GM19099 (cell line): ENCODE data around the gene METAP1.

Source experiments
- POLR2A ChIP-seq: IDR thresholded peaks from 3 replicates; pipeline ENCODE4 v1.6.1; 2011; ENCODE audit warnings: low read depth; ENCODE audit not compliant: insufficient read length; ENCODE audit errors: extremely low read depth

The METAP1 gene

GRCh38 chr4:98995183-98996055, at the start of gene METAP1:
Gene METAP1 (plus strand): TSS chr4:98995721. CDS start chr4:98995754, 33 bp downstream.
- peak; percentile 91 for TF ChIP-seq POLR2A

GRCh38 chr4:98946359-98946758, 49.2 kb upstream of the METAP1 start:
- TF ChIP-seq POLR2A, result no peak

- TF ChIP-seq POLR2A, result no peak
Observed at GRCh38 chr4:98950925-98951324, 44.6 kb upstream of the METAP1 start.

GRCh38 chr4:98951710-98952109, 43.8 kb upstream of the METAP1 start:
- no peak for TF ChIP-seq POLR2A

- TF ChIP-seq POLR2A, result no peak
Observed at GRCh38 chr4:98955229-98955628, 40.3 kb upstream of the METAP1 start.

- TF ChIP-seq POLR2A, result no peak
Observed at GRCh38 chr4:98958065-98958464, 37.5 kb upstream of the METAP1 start.

- no peak for TF ChIP-seq POLR2A
Observed at GRCh38 chr4:98959411-98959810, 36.1 kb upstream of the METAP1 start.

- no peak for TF ChIP-seq POLR2A
Observed at GRCh38 chr4:98961770-98962169, 33.8 kb upstream of the METAP1 start.

- no peak for TF ChIP-seq POLR2A
Observed at GRCh38 chr4:98963538-98964433, 31.7 kb upstream of the METAP1 start.

- no peak for TF ChIP-seq POLR2A
Observed at GRCh38 chr4:98966926-98967325, 28.6 kb upstream of the METAP1 start.

GRCh38 chr4:98967786-98968329, 27.7 kb upstream of the METAP1 start:
- no peak for TF ChIP-seq POLR2A

- TF ChIP-seq POLR2A, result no peak
Observed at GRCh38 chr4:98969878-98970785, 25.4 kb upstream of the METAP1 start.

- TF ChIP-seq POLR2A, result no peak
Observed at GRCh38 chr4:98976716-98977115, 18.8 kb upstream of the METAP1 start.

- TF ChIP-seq POLR2A, result no peak
Observed at GRCh38 chr4:98977557-98977956, 18.0 kb upstream of the METAP1 start.

- TF ChIP-seq POLR2A, result no peak
Observed at GRCh38 chr4:98987720-98988119, 7.8 kb upstream of the METAP1 start.

GRCh38 chr4:98993419-98994071, 2.0 kb upstream of the METAP1 start:
- TF ChIP-seq POLR2A, result no peak
